ENCODE measurements around the gene PROSER2.
"Not testable (repeated sequence)": the region's sequence is repeated elsewhere in the genome, so short reads cannot be mapped to it uniquely, and the experiment has no call there.

The PROSER2 gene

DNA sequence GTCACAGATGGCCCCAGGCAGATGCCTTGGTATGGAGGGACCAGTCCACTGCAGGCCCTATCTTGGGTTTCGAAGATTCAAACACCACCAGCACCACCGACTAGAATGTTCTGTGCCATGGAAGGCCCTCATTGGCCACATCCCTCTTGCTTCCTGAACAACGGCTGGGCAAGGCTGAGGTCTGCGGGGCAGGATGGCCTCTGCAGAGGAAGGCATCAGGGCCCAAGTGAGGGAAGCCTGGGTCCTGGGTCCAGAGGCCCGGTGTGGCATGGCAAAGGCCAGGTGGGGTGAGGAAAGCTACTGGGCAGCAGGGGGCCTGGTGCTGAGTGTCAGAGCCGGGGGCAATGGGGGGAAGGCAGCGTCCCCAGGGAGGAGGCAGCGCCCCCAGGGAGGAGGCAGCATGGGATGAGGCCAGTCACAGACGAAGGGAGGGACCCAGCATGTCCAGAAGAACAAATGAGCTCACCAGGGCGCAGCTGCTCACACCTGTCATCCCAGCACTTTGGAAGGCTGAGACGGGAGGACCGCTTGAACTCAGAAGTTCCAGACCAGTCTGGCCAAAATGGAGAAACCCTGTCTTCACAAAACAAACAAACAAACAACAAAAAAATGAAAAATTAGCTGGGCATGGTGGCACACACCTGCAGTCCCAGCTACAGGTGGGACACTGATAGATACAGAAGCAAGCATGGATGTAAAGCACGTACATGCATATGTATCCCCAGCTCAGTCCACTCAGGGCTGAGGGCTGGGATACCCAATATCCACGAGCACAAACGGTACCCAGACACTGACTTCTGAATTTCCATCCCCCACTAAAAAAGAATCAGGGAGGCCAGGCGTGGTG lies 64.4 kb downstream of the PROSER2 start:
- DNase-seq = no peak

DNA sequence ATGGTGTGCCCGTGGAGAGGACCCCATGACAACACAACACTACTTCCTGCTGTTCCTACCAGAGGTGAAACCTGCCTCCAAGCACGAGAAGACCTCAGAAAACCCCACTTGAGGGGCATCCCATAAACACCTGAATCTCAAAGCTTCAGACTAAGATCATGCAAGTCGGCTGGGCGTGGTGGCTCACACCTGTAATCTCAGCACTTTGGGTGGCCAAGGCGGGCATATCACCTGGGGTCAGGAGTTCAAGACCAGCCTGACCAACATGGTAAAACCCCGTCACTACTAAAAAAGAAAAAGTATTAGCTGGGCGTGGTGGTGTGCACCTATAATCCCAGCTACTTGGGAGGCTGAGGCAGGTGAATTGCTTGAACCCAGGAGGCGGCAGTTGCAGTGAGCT lies 66.1 kb downstream of the PROSER2 start:
- DNase-seq = not testable (repeated sequence)

- no peak for DNase-seq
These were observed 68.8 kb downstream of the PROSER2 start for GRCh38 chr10:11891776-11892486.

DNA sequence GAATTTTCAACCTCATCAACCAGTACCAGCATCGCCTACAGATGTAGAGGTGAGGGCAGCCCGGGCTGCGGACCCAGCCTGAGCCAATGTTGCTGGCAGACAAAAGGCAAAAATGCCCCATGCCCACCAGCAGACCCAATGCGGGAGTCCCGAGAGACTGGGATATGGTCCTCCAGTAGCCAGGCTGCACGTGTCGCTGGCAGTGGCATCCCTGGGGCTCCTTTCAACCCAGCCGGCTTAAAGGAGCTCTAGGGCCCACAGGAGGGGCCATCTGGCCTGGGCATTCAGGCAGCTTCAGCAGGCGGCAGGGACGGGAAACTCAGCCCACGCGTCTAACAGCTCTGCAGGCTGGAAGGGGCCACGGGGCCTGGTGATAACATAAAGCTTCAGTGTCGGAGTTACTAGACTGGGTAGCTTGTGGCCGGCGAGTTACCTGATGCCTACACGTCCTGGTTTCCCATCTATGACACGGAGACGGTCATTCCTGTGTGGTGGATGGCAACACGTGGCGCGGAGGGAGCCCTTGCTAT lies 70.7 kb downstream of the PROSER2 start:
- DNase-seq = no peak

DNA sequence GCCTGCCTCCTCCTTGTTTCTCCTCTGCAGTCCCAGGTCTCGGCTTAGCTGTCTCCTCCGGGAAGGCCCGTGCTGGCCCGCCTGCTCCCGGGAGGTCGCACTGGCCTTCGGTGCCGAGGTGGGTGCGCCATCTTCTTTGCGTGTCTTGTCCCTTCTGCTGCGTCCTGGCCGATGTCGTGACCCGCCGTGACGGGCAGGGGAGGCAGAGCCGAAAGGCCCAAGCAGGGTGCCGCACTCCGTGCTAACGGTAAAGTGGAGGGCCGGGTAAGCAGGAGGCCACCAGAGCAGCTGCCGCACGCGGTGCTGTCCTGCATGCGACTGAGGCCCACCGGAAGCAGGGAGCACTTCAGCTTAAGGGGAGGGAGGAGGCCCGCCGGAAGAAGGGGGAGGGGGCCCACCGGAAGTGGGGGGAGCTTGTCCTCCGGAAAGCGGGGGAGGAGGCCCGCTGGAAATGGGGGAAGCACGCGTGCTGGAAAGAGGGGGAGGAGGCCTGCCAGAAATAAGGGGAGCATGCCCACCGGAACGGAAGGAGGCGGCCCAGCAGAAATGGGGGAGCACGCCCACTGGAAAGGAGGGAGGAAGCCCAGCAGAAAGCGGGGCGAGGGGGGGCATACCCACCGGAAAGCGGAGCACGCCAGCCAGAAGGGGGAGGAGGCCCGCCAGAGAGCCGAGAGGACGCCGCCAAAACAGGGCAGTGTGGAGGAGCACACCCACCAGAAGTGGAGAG lies 71.4 kb downstream of the PROSER2 start:
- DNase-seq = no peak

DNA sequence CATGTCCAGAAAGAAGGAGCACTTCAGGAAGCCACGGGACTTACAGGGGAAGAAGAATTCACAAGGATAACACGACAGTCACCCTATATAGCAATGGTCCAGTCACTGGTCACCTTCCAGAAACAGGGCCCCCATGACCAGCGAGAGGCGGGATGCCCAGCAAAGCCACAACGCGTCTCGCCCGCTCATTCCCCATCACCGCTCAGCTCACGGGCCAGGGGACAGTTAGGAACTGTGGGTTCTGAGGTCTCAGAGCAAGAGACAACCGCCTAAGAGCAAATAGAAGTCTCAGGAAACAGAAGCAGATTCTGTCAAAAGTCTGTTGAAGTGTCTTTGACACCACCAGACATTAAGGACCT lies 71.9 kb downstream of the PROSER2 start:
- no peak for DNase-seq

DNA sequence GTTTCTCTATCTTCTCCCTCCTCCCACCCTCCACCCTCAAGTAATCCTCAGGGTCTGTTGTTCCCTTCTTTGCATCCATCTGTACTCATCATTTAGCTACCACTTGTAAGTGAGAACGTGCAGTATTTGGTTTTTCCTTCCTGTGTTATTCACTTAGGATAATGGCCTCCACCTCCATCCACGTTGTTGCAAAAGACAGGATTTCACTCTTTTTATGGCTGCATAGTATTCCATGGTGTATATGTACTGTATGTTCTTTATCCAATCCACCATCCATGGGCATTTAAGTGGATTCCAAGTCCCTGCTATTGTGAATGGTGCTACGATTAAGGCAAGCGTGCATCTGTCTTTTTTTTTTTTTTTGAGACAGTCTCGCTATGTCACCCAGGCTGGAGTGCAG lies 72.4 kb downstream of the PROSER2 start:
- DNase-seq = no peak

DNA sequence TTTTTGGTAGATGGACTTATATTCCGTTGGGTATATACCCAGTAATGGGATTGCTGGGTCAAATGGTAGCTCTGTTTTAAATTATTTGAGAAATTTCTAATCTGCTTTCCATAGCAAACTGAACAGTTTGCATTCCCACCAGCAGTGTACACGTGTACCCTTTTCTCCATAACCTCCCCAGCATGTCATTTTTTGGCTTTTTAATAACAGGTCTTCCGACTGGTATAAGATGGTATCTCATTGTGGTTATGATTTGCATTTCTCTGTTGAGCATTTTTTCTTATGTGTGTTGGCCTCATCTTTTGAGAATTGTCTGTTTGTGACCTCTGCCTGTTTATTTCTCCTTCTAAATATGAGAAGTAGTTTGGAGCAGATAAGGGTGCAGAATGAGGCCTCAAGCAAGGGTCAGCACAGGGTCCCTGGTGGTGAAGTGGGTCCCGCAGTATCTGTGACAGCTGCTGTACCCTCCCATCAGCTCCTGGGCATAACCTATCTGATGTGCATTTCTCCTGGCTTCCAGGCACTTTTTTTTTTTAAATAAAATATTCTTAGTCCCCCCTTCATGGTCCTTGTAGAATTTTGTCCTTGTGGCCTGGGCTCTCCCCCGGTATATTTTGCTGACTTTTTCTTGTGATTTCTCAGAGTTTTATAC lies 73.5 kb downstream of the PROSER2 start:
- DNase-seq = no peak

DNA sequence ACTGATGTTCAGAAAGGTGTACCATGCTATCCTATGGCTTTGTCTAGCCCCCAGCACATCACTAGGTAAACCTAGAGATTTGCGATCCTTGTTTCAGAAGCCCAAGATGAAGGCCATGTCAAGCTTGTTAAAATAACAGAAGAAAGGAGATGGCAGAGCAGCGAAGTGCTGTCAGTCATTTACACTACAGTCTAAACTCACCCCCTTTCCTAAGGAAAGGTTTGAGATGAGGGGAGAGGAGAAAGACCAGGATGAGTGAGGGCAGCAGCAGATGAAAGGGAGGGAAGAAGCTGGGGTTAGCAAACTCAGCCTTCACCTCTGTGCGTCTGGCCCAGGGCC lies 74.8 kb downstream of the PROSER2 start:
- no peak for DNase-seq

DNA sequence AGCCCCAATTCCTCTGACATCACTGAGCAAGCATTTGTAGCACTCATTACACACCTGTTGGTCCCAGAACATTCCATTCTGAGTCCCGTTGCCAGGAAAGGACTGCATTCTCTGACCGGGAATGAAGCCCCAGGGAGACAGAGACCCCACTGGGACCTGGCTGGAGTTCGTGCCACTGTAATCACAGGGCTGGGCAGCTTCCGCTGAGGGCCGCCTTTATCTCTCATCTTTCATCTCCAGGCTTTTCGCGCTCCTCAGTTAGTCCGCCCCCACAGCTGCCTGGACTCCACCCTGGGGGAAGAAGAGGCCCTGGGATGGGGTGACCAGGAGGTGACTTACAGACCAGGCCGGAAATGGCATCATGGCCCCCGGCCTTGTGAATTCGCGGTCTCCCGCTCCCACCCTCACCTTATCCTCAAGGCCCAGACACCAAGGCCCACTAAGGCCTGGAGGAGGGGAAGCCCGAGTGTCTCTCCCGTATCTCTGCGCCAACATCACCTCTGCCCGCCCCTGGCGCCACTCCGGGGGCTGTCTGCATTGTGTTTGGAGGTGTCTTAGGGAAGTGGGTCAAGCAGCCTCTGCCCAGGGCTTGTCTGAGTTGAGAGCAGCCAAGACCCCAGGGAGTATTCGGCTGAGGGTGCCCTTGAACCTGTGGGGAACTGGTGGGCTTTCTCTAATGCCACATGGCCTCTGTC lies 75.4 kb downstream of the PROSER2 start:
- DNase-seq = peak; percentile 13

DNA sequence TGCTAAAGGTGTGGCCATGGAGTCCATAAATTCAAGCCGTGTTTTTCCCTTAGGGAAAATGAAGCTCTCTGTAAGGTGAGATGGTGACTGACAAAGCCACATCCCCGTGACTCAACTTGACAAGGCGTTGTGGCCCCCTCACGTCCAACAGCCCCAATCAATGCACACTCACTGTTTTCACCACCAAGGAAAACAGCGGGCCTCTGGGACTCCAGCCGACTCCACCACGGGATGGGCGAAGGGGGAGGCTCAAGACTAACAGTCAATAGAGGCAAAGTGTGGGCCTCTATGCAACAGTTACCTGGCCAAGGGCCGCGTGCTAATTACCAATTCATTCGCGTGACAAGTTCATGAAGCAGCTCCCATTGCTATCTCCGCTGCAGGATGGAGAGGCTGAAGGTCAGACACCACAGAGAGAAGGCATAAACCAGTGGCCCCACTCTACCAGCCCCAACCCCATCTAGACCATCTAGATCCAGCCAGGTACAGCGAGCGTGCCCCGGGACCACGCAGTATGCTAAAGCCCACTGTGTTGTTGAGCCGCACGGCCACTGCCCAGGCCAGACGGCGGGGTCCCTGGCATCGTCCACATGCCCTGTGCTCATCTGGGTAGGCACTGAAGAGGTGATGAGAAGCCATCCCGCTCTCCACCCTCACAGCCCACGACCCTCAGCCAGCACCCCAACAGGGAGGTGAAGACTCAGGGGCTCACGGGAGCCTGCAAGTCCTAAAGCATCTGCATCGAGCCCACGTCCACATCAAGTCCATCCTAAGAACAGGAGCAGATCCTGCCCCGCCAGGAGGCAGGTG lies 76.1 kb downstream of the PROSER2 start:
- no peak for DNase-seq

GRCh38 chr10:11901036-11901301 lies 77.8 kb downstream of the PROSER2 start:
- no peak for DNase-seq

- DNase-seq = no peak
These were observed 78.3 kb downstream of the PROSER2 start for GRCh38 chr10:11901454-11901832.

DNA sequence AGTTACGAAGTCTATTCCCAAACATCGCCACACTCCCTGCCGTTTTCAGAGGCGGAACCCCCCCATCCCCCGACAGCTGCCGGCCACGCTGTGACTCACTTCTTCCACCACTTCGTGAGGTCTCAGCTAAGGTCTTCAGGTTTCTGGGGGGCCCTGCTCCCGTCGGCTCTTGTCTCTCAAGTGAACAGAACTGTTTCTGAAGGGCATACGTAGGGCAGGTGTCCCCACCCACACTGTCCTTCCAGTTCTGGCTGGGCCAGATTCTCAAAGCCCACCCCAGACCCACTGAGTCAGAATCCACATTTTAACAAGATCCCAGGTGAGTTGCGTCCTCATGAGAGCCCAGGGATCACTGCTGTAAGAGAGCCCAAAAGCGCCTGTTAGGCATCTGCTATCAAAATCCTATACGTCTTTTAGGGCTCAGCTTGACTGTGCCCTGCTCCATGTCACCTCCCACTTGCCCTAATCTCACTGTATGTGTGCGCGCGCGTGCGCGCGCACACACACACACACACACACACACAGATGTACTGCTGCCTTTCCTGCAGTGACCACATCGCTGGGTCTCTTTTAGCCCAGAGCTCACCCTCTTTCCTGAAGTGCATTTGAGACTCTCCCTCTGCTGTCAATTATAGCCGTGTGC lies 78.8 kb downstream of the PROSER2 start:
- no peak for DNase-seq

DNA sequence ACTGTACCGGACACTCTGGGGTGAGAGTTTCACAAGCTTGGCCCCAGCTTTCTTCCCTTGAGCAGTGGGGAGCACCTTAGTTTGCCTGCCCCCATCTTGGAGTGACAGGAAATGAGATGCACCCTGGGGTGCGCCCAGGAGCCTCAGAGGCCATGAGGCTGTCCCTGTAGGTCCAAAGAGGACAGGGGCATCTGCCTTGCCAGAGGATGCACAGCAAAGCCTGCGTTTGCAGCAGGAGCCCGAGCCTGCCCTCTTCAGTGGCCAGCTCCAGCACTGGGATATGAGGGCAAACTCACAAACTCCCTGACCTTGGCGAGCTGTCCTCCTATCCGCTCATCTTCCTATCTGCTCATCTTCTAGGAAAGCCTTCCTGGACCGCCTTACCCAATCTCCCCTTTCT lies 79.5 kb downstream of the PROSER2 start:
- no peak for DNase-seq

DNA sequence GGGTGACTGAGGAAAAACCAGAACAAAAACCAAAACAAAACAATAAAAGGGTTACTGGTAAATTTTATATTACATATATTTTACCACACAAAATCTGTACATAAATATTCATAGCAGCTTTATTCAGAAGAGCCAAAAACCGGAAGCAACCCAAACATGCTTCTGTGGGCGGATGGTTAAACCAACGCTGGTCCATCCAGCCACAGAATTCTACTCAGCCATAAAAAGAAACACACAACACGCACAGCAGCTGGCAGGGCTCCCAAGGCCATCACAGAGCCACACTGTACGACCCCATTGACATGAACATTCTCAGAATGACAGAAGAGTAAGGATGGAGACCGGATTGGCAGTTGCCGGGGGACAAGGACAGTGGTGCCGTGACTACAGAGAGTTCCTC lies 83.6 kb downstream of the PROSER2 start:
- DNase-seq = no peak

- no peak for DNase-seq
These were observed 84.8 kb downstream of the PROSER2 start for GRCh38 chr10:11907914-11908313.

GRCh38 chr10:11908536-11908935 lies 85.4 kb downstream of the PROSER2 start:
- no peak for DNase-seq

- no peak for DNase-seq
These were observed 85.8 kb downstream of the PROSER2 start for GRCh38 chr10:11908991-11909390.

DNA sequence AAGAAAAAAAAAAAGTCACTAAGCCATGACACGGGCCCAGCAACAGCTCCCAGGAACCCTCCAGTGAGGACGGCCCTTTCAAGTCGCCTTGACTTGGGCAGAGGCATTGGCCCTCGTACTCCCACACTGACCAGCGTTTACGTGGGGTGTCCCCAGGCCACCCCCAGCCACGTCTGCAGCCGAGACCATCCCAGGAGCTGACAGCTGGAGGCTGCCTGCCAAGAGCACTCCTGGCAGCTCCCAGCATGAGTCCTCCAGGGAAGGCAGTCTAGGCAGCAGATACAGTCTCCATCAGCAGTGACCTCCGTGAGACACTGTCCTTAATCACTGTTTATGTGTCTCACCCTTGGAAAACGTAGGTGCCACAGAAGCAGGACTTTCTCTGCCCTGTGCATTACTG lies 86.5 kb downstream of the PROSER2 start:
- DNase-seq = no peak

- no peak for DNase-seq
These were observed 86.9 kb downstream of the PROSER2 start for GRCh38 chr10:11910102-11910501.

Data from NCI-H774 (cell line).